Muscle layer of duodenum (tissue), 2 donors: ENCODE data around the gene MDGA2.
"Not testable (repeated sequence)": the region's sequence is repeated elsewhere in the genome, so short reads cannot be mapped to it uniquely, and the experiment has no call there.

Experiments
- H3K27ac ChIP-seq: one replicate; pipeline ENCODE4 v1.7.0; 2013; ENCODE audit warnings: mild to moderate bottlenecking, low read length
- H3K27me3 ChIP-seq: one replicate; pipeline ENCODE4 v1.7.0; 2013; ENCODE audit warnings: low read depth, mild to moderate bottlenecking, control low read depth, low read length
- H3K36me3 ChIP-seq, 2 donors: one replicate each; pipeline ENCODE4 v1.7.0; 2013; ENCODE audit warnings: low read length in 2 of 2, control low read depth in 1 of 2, mild to moderate bottlenecking in 1 of 2; ENCODE audit not compliant: insufficient read depth in 2 of 2, control insufficient read depth in 1 of 2
- H3K4me1 ChIP-seq, 2 donors: one replicate each; pipeline ENCODE4 v1.7.0; 2013; ENCODE audit warnings: low read length in 2 of 2, mild to moderate bottlenecking in 2 of 2, control low read depth in 1 of 2, moderate library complexity in 1 of 2; ENCODE audit not compliant: insufficient read depth in 2 of 2, control insufficient read depth in 1 of 2
- H3K4me3 ChIP-seq, 2 donors: one replicate each; pipeline ENCODE4 v1.7.0; 2013; ENCODE audit warnings: low read length in 2 of 2, low read depth in 1 of 2, mild to moderate bottlenecking in 1 of 2
- H3K9me3 ChIP-seq, 2 donors: one replicate each; pipeline ENCODE4 v1.7.0; 2013; ENCODE audit warnings: low read length in 2 of 2, control low read depth in 1 of 2, mild to moderate bottlenecking in 1 of 2; ENCODE audit not compliant: control insufficient read depth in 1 of 2
- donor health status: healthy.

MDGA2 gene

GRCh38 chr14:47674148-47674542 lies 1.3 kb downstream of the MDGA2 start:
- no peak overlapping the region for H3K27ac ChIP-seq

GRCh38 chr14:47665337-47666134 lies 9.9 kb downstream of the MDGA2 start:
- Histone ChIP-seq H3K36me3 (no peaks in the 10 kb centered on the region), H3K4me1 (no peaks in the 10 kb centered on the region), H3K4me3 (no peak overlapping the region), H3K27ac (no peak overlapping the region), H3K27me3 (no peaks in the 10 kb centered on the region), H3K9me3 (no peaks in the 10 kb centered on the region)

More at GRCh38 chr14:47674148-47674542, 1.3 kb downstream of the MDGA2 start:
- Histone ChIP-seq H3K9me3 (no peaks in the 10 kb centered on the region), H3K4me1 (peaks cover 0 to 21% of the 10 kb centered on the region in 2 donors), H3K4me3 (peak overlapping the region in 1 of 2 donors; percentile 67), H3K27me3 (peaks cover 29% of the 10 kb centered on the region), H3K36me3 (no peaks in the 10 kb centered on the region)

GRCh38 chr14:47662466-47662865 lies 12.9 kb downstream of the MDGA2 start:
- no peaks in the 10 kb centered on the region for H3K36me3 ChIP-seq
- no peaks in the 10 kb centered on the region for H3K9me3 ChIP-seq
- no peaks in the 10 kb centered on the region for H3K4me1 ChIP-seq
- H3K27ac ChIP-seq = no peak overlapping the region
- no peaks in the 10 kb centered on the region for H3K27me3 ChIP-seq
- H3K4me3 ChIP-seq = no peak overlapping the region

- Histone ChIP-seq H3K36me3 (no peaks in the 10 kb centered on the region), H3K27ac (no peak overlapping the region), H3K4me3 (no peak overlapping the region)
These were observed 15.2 kb downstream of the MDGA2 start for GRCh38 chr14:47660158-47660557.

GRCh38 chr14:47658041-47658440 lies 17.4 kb downstream of the MDGA2 start:
- Histone ChIP-seq H3K36me3 (no peaks in the 10 kb centered on the region), H3K9me3 (no peaks in the 10 kb centered on the region), H3K4me1 (no peaks in the 10 kb centered on the region), H3K27ac (no peak overlapping the region), H3K4me3 (no peak overlapping the region), H3K27me3 (no peaks in the 10 kb centered on the region)

More at GRCh38 chr14:47660158-47660557, 15.2 kb downstream of the MDGA2 start:
- Histone ChIP-seq H3K9me3 (no peaks in the 10 kb centered on the region), H3K27me3 (no peaks in the 10 kb centered on the region), H3K4me1 (no peaks in the 10 kb centered on the region)

- Histone ChIP-seq H3K4me1 (no peaks in the 10 kb centered on the region), H3K4me3 (no peak overlapping the region), H3K36me3 (no peaks in the 10 kb centered on the region), H3K27me3 (no peaks in the 10 kb centered on the region), H3K27ac (no peak overlapping the region), H3K9me3 (no peaks in the 10 kb centered on the region)
These were observed 18.3 kb downstream of the MDGA2 start for GRCh38 chr14:47657143-47657542.

- H3K27me3 ChIP-seq = no peaks in the 10 kb centered on the region
- H3K4me3 ChIP-seq = no peak overlapping the region
- H3K27ac ChIP-seq = no peak overlapping the region
- no peaks in the 10 kb centered on the region for H3K4me1 ChIP-seq
- H3K9me3 ChIP-seq = no peaks in the 10 kb centered on the region
- H3K36me3 ChIP-seq = no peaks in the 10 kb centered on the region
These were observed 24.1 kb downstream of the MDGA2 start for GRCh38 chr14:47651337-47651736.

GRCh38 chr14:47637753-47638152 lies 37.7 kb downstream of the MDGA2 start:
- H3K4me3 ChIP-seq = no peak overlapping the region
- no peaks in the 10 kb centered on the region for H3K27me3 ChIP-seq
- no peaks in the 10 kb centered on the region for H3K9me3 ChIP-seq

GRCh38 chr14:47626151-47627035 lies 49.0 kb downstream of the MDGA2 start:
- Histone ChIP-seq H3K27me3 (no peaks in the 10 kb centered on the region), H3K27ac (no peak overlapping the region), H3K4me3 (no peak overlapping the region), H3K9me3 (peaks cover 0 to 7% of the 10 kb centered on the region in 2 donors), H3K4me1 (no peaks in the 10 kb centered on the region), H3K36me3 (no peaks in the 10 kb centered on the region)

More at GRCh38 chr14:47637753-47638152, 37.7 kb downstream of the MDGA2 start:
- Histone ChIP-seq H3K4me1 (no peaks in the 10 kb centered on the region), H3K36me3 (no peaks in the 10 kb centered on the region), H3K27ac (no peak overlapping the region)

GRCh38 chr14:47624126-47624525 lies 51.3 kb downstream of the MDGA2 start:
- not testable (repeated sequence) for H3K4me3 ChIP-seq, H3K27ac ChIP-seq

GRCh38 chr14:47619392-47619791 lies 56.0 kb downstream of the MDGA2 start:
- H3K27ac ChIP-seq = no peak overlapping the region
- H3K4me3 ChIP-seq = no peak overlapping the region
- peaks cover 0 to 3% of the 10 kb centered on the region in 2 donors for H3K9me3 ChIP-seq
- H3K27me3 ChIP-seq = no peaks in the 10 kb centered on the region
- H3K36me3 ChIP-seq = no peaks in the 10 kb centered on the region
- no peaks in the 10 kb centered on the region for H3K4me1 ChIP-seq

More at GRCh38 chr14:47624126-47624525, 51.3 kb downstream of the MDGA2 start:
- not testable (repeated sequence) for H3K9me3 ChIP-seq, H3K27me3 ChIP-seq, H3K36me3 ChIP-seq, H3K4me1 ChIP-seq
